Dedifferentiated amniotic fluid mesenchymal stem cell (primary cell): Measurements from ENCODE around the gene DYNC1I1.

Source experiments
- DNase-seq: peaks from one replicate; pipeline ENCODE4 v3.0.0-alpha.2; 2016; ENCODE audit errors: extremely low spot score

Gene DYNC1I1

DNA sequence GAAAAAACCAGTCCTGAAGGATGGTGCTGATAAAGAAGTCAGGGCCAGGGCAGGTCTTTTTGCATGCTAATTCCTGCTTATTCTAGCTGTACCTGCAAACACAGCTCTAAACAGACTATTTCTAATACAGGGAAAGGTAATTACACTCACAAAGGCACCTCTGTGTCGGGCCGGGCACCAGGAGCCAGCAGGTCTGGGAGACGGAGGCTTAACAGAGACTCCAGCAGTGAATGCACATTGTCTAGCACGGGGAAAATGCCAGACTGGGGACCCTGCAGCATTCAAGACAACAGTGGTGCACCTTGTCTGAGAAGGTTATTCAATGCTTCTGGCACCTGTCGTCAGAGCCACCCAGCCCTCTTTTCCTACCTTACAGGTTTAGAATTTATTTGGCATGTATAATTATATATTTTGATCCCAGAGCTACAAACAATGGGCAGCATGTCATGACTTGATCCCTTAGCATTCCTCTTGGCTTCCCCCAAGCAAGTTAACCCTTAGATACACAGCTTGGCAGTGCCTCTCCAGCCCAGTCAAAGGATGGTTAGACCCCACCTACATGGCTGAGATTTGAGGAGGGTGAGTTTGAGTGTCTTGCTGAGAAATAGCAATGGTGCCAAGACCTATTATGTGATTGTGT is 364.4 kb downstream of the DYNC1I1 start:
- no peak for DNase-seq

- no peak for DNase-seq
Observed at GRCh38 chr7:96143495-96144259, 371.3 kb downstream of the DYNC1I1 start.

DNA sequence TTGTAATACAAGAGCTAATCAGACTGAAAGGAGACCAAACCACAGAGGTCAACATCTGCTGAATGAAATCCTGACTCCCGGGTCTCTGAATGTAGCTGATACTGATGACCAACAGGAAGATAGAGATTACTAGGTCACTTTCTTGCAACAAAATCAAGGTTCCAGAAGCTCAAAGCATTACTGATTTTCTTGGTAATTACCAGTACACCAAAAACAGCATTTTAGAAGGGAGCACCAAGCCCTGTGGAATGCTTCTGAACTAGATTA is 371.8 kb downstream of the DYNC1I1 start:
- no peak for DNase-seq
